GM06990 (cell line): ENCODE measurements around the gene MGMT.

Source experiments
- DNase-seq: peaks from one replicate; pipeline ENCODE4 v3.0.0-alpha.2; 2011; ENCODE audit not compliant: insufficient read length; ENCODE audit errors: extremely low read depth
- H3K27me3 ChIP-seq: replicated peaks from 2 replicates; pipeline ENCODE4 v1.6.0; 2011; ENCODE audit warnings: low read length; ENCODE audit not compliant: control insufficient read depth, insufficient read depth
- H3K36me3 ChIP-seq: 2 replicates; pipeline ENCODE4 v1.5.1; 2011; ENCODE audit warnings: low read length; ENCODE audit not compliant: control insufficient read depth, insufficient read depth
- H3K4me3 ChIP-seq: replicated peaks from 2 replicates; pipeline ENCODE4 v1.5.1; 2011; ENCODE audit warnings: low read depth, mild to moderate bottlenecking, control low read depth, low read length
- CTCF ChIP-seq: IDR thresholded peaks from 2 replicates; pipeline ENCODE4 v1.5.1; 2011; ENCODE audit warnings: low read length, control low read depth, mild to moderate bottlenecking, inconsistent platforms; ENCODE audit not compliant: insufficient read depth, poor library complexity, severe bottlenecking

Gene MGMT

GRCh38 chr10:129659508-129660268 lies 192.6 kb downstream of the MGMT start:
- no peak for DNase-seq
- Histone ChIP-seq H3K27me3 (no peaks in the 10 kb centered on the region), H3K36me3 (no peaks in the 10 kb centered on the region), H3K4me3 (no peak overlapping the region)
- TF ChIP-seq CTCF: no peak

- H3K27me3 ChIP-seq: no peaks in the 10 kb centered on the region
- DNase-seq: no peak
- H3K4me3 ChIP-seq: no peak overlapping the region
- TF ChIP-seq CTCF: no peak
- H3K36me3 ChIP-seq: no peaks in the 10 kb centered on the region
Measured at GRCh38 chr10:129660569-129660968, 193.5 kb downstream of the MGMT start.

- DNase-seq: no peak
- Histone ChIP-seq H3K4me3 (no peak overlapping the region), H3K27me3 (no peaks in the 10 kb centered on the region), H3K36me3 (no peaks in the 10 kb centered on the region)
- no peak for TF ChIP-seq CTCF
Measured at GRCh38 chr10:129662426-129662825, 195.4 kb downstream of the MGMT start.

GRCh38 chr10:129670124-129670523 lies 203.1 kb downstream of the MGMT start:
- no peaks in the 10 kb centered on the region for H3K27me3 ChIP-seq
- H3K4me3 ChIP-seq: no peak overlapping the region
- DNase-seq: no peak
- TF ChIP-seq CTCF: no peak
- H3K36me3 ChIP-seq: no peaks in the 10 kb centered on the region

- no peak overlapping the region for H3K4me3 ChIP-seq
- H3K36me3 ChIP-seq: no peaks in the 10 kb centered on the region
- H3K27me3 ChIP-seq: no peaks in the 10 kb centered on the region
- DNase-seq: no peak
- no peak for TF ChIP-seq CTCF
Measured at GRCh38 chr10:129673292-129673691, 206.3 kb downstream of the MGMT start.
